K562 treated with DMSO at 1 percent for 24 hours (cell line): ENCODE measurements around the gene HMOX2. TPM values are rescaled to one million over a fixed set of nuclear protein-coding genes. Genes with fewer than 3 reads are reported as not detected.

ENCODE experiments used
- total RNA-seq: library from RNA; unstranded; fragments of 300-600 nt; gene quantifications from 2 replicates; pipeline ENCODE4 v1.2.3, GENCODE V29; 2022; ENCODE audit warnings: low read depth; ENCODE audit not compliant: insufficient read depth

The HMOX2 gene, protein sequence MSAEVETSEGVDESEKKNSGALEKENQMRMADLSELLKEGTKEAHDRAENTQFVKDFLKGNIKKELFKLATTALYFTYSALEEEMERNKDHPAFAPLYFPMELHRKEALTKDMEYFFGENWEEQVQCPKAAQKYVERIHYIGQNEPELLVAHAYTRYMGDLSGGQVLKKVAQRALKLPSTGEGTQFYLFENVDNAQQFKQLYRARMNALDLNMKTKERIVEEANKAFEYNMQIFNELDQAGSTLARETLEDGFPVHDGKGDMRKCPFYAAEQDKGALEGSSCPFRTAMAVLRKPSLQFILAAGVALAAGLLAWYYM
- total RNA-seq: 55.1 and 62.5 TPM in 2 replicates

GRCh38 chr16:4475880-4476788, at the start of gene HMOX2:
HMOX2 (plus strand) TSS chr16:4476398; CDS start chr16:4505525, 29,127 bp downstream.

GRCh38 chr16:4474192-4474961, 1.8 kb upstream of the HMOX2 start, which contains the start of gene NMRAL1:
NMRAL1 (minus strand) TSS chr16:4474625; CDS start chr16:4474132, 493 bp downstream.

DNA sequence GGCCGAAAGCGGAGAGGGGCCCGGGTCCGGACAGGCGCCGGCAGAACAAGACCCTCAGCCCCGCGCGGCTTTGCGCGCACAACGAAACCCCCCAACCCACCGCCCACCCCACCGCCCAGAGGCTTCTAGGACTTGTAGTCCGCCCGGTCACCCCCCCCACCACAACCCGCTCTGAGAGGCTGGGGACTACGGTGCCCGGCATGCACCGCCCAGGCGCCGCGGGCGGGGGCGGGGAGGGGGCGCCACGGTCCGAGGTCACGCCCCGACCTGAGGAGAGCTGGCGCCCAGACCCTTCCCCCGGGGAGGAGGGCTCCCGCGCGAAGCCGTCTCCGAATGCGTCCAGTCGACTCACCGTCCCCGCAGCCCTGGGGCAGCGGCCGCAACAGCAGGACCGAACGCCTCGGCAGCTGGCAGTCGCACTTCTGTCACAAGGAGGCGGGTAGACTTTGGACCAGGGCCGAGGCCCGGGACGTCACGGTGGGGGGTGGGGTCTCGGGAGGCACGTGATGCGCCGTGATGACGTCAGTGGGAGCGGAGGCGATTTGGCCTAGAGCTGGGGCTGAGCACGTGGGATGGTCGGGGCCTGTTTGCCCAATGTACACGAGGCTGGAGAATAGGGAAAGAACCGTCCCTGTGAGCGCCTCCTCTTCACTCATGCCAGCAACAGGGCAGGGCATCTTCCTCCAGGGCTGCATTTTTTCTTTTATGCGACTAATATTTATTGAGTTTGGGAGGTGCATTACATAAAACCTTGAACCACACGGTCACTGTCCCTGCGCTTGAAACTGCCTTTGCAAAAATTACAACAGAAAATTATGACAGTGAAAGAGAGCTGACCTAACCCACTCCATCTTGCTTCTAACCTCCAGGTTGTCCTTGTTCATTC, 62.4 kb downstream of the HMOX2 start, which contains the start of gene CDIP1:
CDIP1 (minus strand) TSS at position 424 of the 886 bp plus-strand sequence. CDS start 24,643 bp downstream, outside the sequence.

DNA sequence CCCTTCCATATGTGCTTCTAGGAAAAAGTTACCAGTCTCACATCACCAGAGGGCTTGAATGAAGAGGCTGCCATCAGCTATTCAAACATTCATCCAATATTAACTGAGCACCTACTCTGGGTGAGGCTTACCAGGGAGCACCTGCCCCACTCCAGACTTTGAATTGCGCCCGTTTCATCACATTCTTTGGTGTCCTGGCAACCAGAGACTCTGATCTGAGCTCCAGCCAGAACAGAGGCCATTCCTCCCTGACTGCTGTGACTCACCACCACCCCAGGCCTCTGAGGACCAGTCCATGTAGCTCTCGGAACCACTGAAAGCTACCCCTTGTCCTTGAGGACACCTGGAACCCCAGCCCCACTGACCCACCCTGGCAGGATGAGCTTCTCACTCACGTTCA, 79.9 kb downstream of the HMOX2 start, which contains the start of gene C16orf96:
C16orf96 (plus strand) TSS at position 229 of the 400 bp plus-strand sequence; CDS start at position 379, 150 bp downstream.

Other genes with a start within 250 kb of the HMOX2 start
- gene SRL, start 234.3 kb upstream of the HMOX2 start, total RNA-seq: not detected in 2 replicates
- gene TFAP4, start 203.4 kb upstream of the HMOX2 start, total RNA-seq: 7.2 and 8.2 TPM in 2 replicates
- gene GLIS2, start 160.3 kb upstream of the HMOX2 start, total RNA-seq: 30.7 and 34.3 TPM in 2 replicates
- gene PAM16, start 125.1 kb upstream of the HMOX2 start, total RNA-seq: 121 and 131 TPM in 2 replicates
- 59.8 and 65.2 TPM in 2 replicates for gene VASN, start 104.5 kb upstream of the HMOX2 start, total RNA-seq
- 95.8 and 108 TPM in 2 replicates for gene CORO7, start 59.8 kb upstream of the HMOX2 start, total RNA-seq
- 49.7 and 52.0 TPM in 2 replicates for gene DNAJA3, start 50.5 kb upstream of the HMOX2 start, total RNA-seq
- gene NMRAL1, start 1.8 kb upstream of the HMOX2 start, total RNA-seq: 114 and 118 TPM in 2 replicates
- gene CDIP1, start 62.4 kb downstream of the HMOX2 start, total RNA-seq: 0.29 and 0.36 TPM in 2 replicates
- not detected in 2 replicates for gene C16orf96, start 79.9 kb downstream of the HMOX2 start, total RNA-seq
- 51.9 and 58.6 TPM in 2 replicates for gene UBALD1, start 138.5 kb downstream of the HMOX2 start, total RNA-seq
- gene MGRN1, start 148.4 kb downstream of the HMOX2 start, total RNA-seq: 46.4 and 47.6 TPM in 2 replicates
- 49.7 and 51.2 TPM in 2 replicates for gene NUDT16L1, start 217.2 kb downstream of the HMOX2 start, total RNA-seq